GM23338 (cell line): Measurements from ENCODE around the gene EGF.

ENCODE experiments used
- CREB1 ChIP-seq: fragments of 250-450 bp; sonication (Bioruptor Pico); IDR thresholded peaks from 2 replicates; pipeline ENCODE4 v1.5.0; 2020; ENCODE audit warnings: low read depth, mild to moderate bottlenecking, moderate library complexity
- CTCF ChIP-seq, 2 experiments: fragments of 200-600 bp in 1 of 2; sonication (generic) in 1 of 2; conservative IDR thresholded peaks; 2 replicates each; pipeline versions ENCODE4 v1.5.1 to v1.6.1; 2016 to 2017; ENCODE audit warnings: antibody characterized with exemption in 2 of 2, low read depth in 2 of 2, mild to moderate bottlenecking in 2 of 2, moderate library complexity in 1 of 2
- ETS1 ChIP-seq: IDR thresholded peaks from 2 replicates; pipeline ENCODE4 v1.6.1; 2016; ENCODE audit warnings: antibody characterized with exemption
- EZH2 ChIP-seq: fragments of 200-600 bp; sonication (generic); IDR thresholded peaks from one replicate; pipeline ENCODE4 v1.8.0; 2017; ENCODE audit warnings: antibody characterized with exemption, mild to moderate bottlenecking, low read depth; ENCODE audit not compliant: unreplicated experiment
- EZH2phosphoT487 ChIP-seq: fragments of 200-600 bp; sonication (generic); IDR thresholded peaks from one replicate; pipeline ENCODE4 v1.8.1; 2018; ENCODE audit warnings: antibody characterized with exemption; ENCODE audit not compliant: unreplicated experiment
- POLR2AphosphoS5 ChIP-seq: IDR thresholded peaks from 2 replicates; pipeline ENCODE4 v1.6.1; 2016; ENCODE audit warnings: antibody characterized with exemption, low read depth
- REST ChIP-seq: IDR thresholded peaks from one replicate; pipeline ENCODE4 v1.6.1; 2018; ENCODE audit warnings: antibody characterized with exemption; ENCODE audit not compliant: unreplicated experiment
- STAT1 ChIP-seq: IDR thresholded peaks from one replicate; pipeline ENCODE4 v1.6.1; 2016; ENCODE audit warnings: antibody characterized with exemption; ENCODE audit not compliant: unreplicated experiment
- ZNF114 ChIP-seq: fragments of 250-450 bp; sonication (Bioruptor Pico); IDR thresholded peaks from 2 replicates; pipeline ENCODE4 v1.5.0; 2020; ENCODE audit warnings: mild to moderate bottlenecking, moderate library complexity
- ZNF331 ChIP-seq: fragments of 250-450 bp; sonication (Bioruptor Pico); IDR thresholded peaks from 2 replicates; pipeline ENCODE4 v1.5.0; 2020; ENCODE audit warnings: low read depth, mild to moderate bottlenecking, moderate library complexity
- ZNF462 ChIP-seq: fragments of 250-450 bp; sonication (Bioruptor Pico); IDR thresholded peaks from 2 replicates; pipeline ENCODE4 v1.5.0; 2020; ENCODE audit warnings: mild to moderate bottlenecking, moderate library complexity

- TF ChIP-seq REST (no peak), CTCF (conservative IDR thresholded peaks at IDR 0.05; ENCODE audit: low read depth in 2 of 2) (peak in 1 of 2 experiments; percentile 41; a peak in 1 of 4 replicates), EZH2 (no peak), POLR2AphosphoS5 (no peak), STAT1 (no peak), EZH2phosphoT487 (no peak), CREB1 (CRISPR knock-in tag) (no peak), ZNF462 (CRISPR knock-in tag) (no peak), ZNF114 (CRISPR knock-in tag) (no peak), ETS1 (no peak), ZNF331 (no peak)
These were observed 66.2 kb downstream of the EGF start for GRCh38 chr4:109978704-109979454.
